DOHH2 (cell line): ENCODE results near the gene ACER3.

Source experiments
- H3F3A ChIP-seq: fragments of 200-600 bp; sonication (generic), shearing (Covaris generic); 2 replicates; pipeline ENCODE4 v1.6.0; 2016; ENCODE audit warnings: antibody characterized with exemption, mild to moderate bottlenecking; ENCODE audit not compliant: control insufficient read depth, insufficient read depth
- H3K27ac ChIP-seq: fragments of 200-600 bp; sonication (generic); 2 replicates; pipeline ENCODE4 v1.5.1; 2014; ENCODE audit warnings: low read depth, mild to moderate bottlenecking, low read length, moderate library complexity
- H3K27me3 ChIP-seq: fragments of 200-600 bp; sonication (generic); 2 replicates; pipeline ENCODE4 v1.6.1; 2014; ENCODE audit warnings: mild to moderate bottlenecking, low read length, mixed read lengths; ENCODE audit not compliant: control insufficient read depth
- H3K36me3 ChIP-seq: fragments of 200-600 bp; sonication (generic); 2 replicates; pipeline ENCODE4 v1.6.1; 2014; ENCODE audit warnings: mild to moderate bottlenecking, low read length, moderate library complexity, mixed read lengths; ENCODE audit not compliant: control insufficient read depth
- H3K4me1 ChIP-seq: fragments of 200-600 bp; sonication (generic); 2 replicates; pipeline ENCODE4 v1.6.1; 2014; ENCODE audit warnings: mild to moderate bottlenecking, low read length, mixed read lengths; ENCODE audit not compliant: control insufficient read depth
- H3K4me2 ChIP-seq: fragments of 200-600 bp; sonication (generic); 2 replicates; pipeline ENCODE4 v1.6.0; 2014; ENCODE audit warnings: mild to moderate bottlenecking, low read length, moderate library complexity
- H3K4me3 ChIP-seq: fragments of 200-600 bp; sonication (generic); 2 replicates; pipeline ENCODE4 v1.5.1; 2014; ENCODE audit warnings: mild to moderate bottlenecking, low read length, mixed read lengths
- H3K79me2 ChIP-seq: fragments of 200-600 bp; sonication (generic); 2 replicates; pipeline ENCODE4 v1.6.1; 2014; ENCODE audit warnings: mild to moderate bottlenecking, low read length, mixed read lengths; ENCODE audit not compliant: control insufficient read depth
- H3K9me2 ChIP-seq: fragments of 200-600 bp; sonication (generic); replicated peaks from 2 replicates; pipeline ENCODE4 v1.6.1; 2014; ENCODE audit warnings: mild to moderate bottlenecking, low read length, mixed read lengths; ENCODE audit not compliant: control insufficient read depth
- H3K9me3 ChIP-seq: fragments of 200-600 bp; sonication (generic); 2 replicates; pipeline ENCODE4 v1.6.1; 2014; ENCODE audit warnings: antibody characterized with exemption, low read length, mixed read lengths; ENCODE audit not compliant: control insufficient read depth, insufficient read depth
- H4K20me1 ChIP-seq: fragments of 200-600 bp; sonication (generic); 2 replicates; pipeline ENCODE4 v1.6.0; 2014; ENCODE audit warnings: low read depth, mild to moderate bottlenecking, antibody characterized with exemption, low read length, moderate library complexity; ENCODE audit not compliant: control insufficient read depth, insufficient read depth
- CTCF ChIP-seq: fragments of 200-600 bp; sonication (generic); IDR thresholded peaks from one replicate; pipeline ENCODE4 v1.5.1; 2014; ENCODE audit warnings: antibody characterized with exemption, mild to moderate bottlenecking, low read depth, low read length; ENCODE audit not compliant: poor library complexity, severe bottlenecking
- EZH2phosphoT487 ChIP-seq: fragments of 200-600 bp; sonication (generic); IDR thresholded peaks from 2 replicates; pipeline ENCODE4 v1.6.1; 2017; ENCODE audit warnings: borderline replicate concordance, mild to moderate bottlenecking, antibody characterized with exemption, low read length, moderate library complexity, mixed read lengths

Gene ACER3

GRCh38 chr11:76978239-76978638 is 117.5 kb downstream of the ACER3 start:
- Histone ChIP-seq H3K4me1 (no peaks in the 10 kb centered on the region), H3K27me3 (no peaks in the 10 kb centered on the region), H3K4me2 (no peak overlapping the region), H3K4me3 (no peak overlapping the region), H3K9me3 (peaks cover 17% of the 10 kb centered on the region), H3K79me2 (no peaks in the 10 kb centered on the region), H3K27ac (no peak overlapping the region), H3K9me2 (no peaks in the 10 kb centered on the region), H3F3A (no peaks in the 10 kb centered on the region), H4K20me1 (no peaks in the 10 kb centered on the region), H3K36me3 (0 out of 2 replicates have a peak, but pooled peaks cover 2% of the 10 kb centered on the region)
- TF ChIP-seq EZH2phosphoT487 (no peak), CTCF (no peak)

- no peaks in the 10 kb centered on the region for H3F3A ChIP-seq
- H3K4me1 ChIP-seq, result no peaks in the 10 kb centered on the region
- 0 out of 2 replicates have a peak, but pooled peaks cover 2% of the 10 kb centered on the region for H3K36me3 ChIP-seq
- no peaks in the 10 kb centered on the region for H4K20me1 ChIP-seq
- H3K4me2 ChIP-seq, result no peak overlapping the region
- H3K79me2 ChIP-seq, result no peaks in the 10 kb centered on the region
- H3K27me3 ChIP-seq, result no peaks in the 10 kb centered on the region
- no peaks in the 10 kb centered on the region for H3K9me2 ChIP-seq
- no peak overlapping the region for H3K27ac ChIP-seq
- TF ChIP-seq CTCF (no peak), EZH2phosphoT487 (no peak)
- H3K4me3 ChIP-seq, result no peak overlapping the region
- peaks cover 17% of the 10 kb centered on the region for H3K9me3 ChIP-seq
Observed at GRCh38 chr11:76978818-76979217, 118.1 kb downstream of the ACER3 start.

GRCh38 chr11:76980196-76980595 is 119.5 kb downstream of the ACER3 start:
- TF ChIP-seq CTCF, result no peak
- TF ChIP-seq EZH2phosphoT487, result no peak
- no peaks in the 10 kb centered on the region for H3K27me3 ChIP-seq
- no peak overlapping the region for H3K27ac ChIP-seq

More at GRCh38 chr11:76980196-76980595, 119.5 kb downstream of the ACER3 start:
- Histone ChIP-seq H3F3A (no peaks in the 10 kb centered on the region), H3K9me3 (peaks cover 17% of the 10 kb centered on the region), H3K4me1 (no peaks in the 10 kb centered on the region), H3K9me2 (no peaks in the 10 kb centered on the region), H4K20me1 (no peaks in the 10 kb centered on the region), H3K4me3 (no peak overlapping the region), H3K79me2 (no peaks in the 10 kb centered on the region), H3K36me3 (0 out of 2 replicates have a peak, but pooled peaks cover 2% of the 10 kb centered on the region), H3K4me2 (no peak overlapping the region)
